HG03521 (cell line): Measurements from ENCODE around the gene TGFBR2.

Source experiments
- ATAC-seq: cut with Tn5 transposase; IDR thresholded peaks from one replicate; pipeline ENCODE4 v1.9.1; 2021; ENCODE audit warnings: mild to moderate bottlenecking, moderate library complexity; ENCODE audit not compliant: unreplicated experiment

Gene TGFBR2

DNA sequence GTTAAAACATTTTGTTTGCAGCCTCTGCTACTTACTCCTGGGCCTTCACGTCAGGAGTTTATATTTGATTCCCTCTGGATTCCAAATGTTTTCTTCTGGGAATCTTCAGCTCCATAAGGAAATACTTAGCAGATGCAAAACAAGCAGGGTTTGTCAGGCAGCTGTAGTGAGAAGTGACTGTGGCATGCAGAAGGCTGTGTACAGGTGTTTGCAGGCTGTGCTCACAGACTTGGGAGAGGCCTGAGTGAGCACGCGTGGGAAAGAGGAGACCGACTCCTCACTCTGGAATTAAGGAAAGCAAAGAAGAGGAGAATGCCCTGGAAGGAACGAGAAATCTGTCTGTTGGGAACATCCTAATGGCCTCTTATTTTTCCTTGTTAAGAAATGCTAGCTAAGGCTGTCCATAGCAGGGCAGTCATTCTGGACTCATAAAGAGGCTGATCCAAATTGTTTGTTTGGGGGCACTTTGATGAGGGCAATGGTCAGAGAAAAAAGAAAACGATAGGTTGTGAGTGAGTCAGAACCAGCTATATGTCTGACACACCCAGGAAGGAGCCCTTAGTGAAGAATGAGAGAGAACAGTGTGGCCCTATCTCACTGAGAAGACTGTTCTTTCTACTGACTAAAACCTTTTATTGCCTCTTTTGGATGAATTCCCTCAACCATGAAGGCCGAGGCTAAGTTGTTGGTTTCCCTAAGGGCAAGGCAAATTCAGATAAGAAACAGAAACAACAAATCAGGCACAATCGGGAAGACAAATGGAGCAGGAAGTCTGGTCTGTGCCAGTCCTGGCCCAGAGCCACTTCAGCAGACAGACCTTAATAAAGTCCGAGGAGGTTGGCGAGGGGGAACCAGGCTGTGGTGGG lies 82.6 kb downstream of the TGFBR2 start:
- no peak for ATAC-seq

DNA sequence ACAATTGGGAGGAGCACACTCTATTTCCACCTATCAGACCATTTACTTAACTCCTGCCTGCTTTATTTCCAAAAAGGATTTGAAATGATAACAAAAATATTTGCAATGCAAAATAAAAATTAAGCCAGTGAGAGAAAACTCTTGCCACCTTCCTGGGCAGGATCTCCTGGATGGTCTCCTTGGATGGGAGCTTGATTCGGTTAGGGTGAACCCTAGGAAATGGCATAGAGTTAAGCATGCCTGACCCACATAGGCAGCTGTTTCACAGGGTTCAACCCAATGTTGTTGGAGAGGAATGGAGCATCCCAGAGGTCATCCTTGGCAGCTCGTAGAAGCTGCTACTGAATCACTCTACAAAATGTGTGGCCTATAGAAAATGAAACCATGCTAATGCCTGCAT lies 83.8 kb downstream of the TGFBR2 start:
- ATAC-seq, result no peak

DNA sequence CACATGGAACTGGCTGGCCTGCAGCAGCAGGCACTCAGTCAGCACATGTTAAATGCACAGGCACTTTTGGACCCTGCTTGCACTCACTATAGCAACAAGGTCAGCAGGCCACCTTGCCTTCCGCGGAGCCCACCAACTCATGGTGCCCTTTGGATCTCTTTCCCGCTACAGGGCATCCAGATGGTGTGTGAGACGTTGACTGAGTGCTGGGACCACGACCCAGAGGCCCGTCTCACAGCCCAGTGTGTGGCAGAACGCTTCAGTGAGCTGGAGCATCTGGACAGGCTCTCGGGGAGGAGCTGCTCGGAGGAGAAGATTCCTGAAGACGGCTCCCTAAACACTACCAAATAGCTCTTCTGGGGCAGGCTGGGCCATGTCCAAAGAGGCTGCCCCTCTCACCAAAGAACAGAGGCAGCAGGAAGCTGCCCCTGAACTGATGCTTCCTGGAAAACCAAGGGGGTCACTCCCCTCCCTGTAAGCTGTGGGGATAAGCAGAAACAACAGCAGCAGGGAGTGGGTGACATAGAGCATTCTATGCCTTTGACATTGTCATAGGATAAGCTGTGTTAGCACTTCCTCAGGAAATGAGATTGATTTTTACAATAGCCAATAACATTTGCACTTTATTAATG lies 85.0 kb downstream of the TGFBR2 start:
- ATAC-seq, result no peak

DNA sequence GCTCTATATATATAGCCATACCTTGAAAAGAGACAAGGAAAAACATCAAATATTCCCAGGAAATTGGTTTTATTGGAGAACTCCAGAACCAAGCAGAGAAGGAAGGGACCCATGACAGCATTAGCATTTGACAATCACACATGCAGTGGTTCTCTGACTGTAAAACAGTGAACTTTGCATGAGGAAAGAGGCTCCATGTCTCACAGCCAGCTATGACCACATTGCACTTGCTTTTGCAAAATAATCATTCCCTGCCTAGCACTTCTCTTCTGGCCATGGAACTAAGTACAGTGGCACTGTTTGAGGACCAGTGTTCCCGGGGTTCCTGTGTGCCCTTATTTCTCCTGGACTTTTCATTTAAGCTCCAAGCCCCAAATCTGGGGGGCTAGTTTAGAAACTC lies 85.5 kb downstream of the TGFBR2 start:
- no peak for ATAC-seq

DNA sequence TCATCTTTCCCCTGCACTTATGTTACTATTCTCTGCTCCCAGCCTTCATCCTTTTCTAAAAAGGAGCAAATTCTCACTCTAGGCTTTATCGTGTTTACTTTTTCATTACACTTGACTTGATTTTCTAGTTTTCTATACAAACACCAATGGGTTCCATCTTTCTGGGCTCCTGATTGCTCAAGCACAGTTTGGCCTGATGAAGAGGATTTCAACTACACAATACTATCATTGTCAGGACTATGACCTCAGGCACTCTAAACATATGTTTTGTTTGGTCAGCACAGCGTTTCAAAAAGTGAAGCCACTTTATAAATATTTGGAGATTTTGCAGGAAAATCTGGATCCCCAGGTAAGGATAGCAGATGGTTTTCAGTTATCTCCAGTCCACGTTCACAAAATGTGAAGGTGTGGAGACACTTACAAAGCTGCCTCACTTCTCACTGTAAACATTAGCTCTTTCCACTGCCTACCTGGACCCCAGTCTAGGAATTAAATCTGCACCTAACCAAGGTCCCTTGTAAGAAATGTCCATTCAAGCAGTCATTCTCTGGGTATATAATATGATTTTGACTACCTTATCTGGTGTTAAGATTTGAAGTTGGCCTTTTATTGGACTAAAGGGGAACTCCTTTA lies 86.2 kb downstream of the TGFBR2 start:
- no peak for ATAC-seq

DNA sequence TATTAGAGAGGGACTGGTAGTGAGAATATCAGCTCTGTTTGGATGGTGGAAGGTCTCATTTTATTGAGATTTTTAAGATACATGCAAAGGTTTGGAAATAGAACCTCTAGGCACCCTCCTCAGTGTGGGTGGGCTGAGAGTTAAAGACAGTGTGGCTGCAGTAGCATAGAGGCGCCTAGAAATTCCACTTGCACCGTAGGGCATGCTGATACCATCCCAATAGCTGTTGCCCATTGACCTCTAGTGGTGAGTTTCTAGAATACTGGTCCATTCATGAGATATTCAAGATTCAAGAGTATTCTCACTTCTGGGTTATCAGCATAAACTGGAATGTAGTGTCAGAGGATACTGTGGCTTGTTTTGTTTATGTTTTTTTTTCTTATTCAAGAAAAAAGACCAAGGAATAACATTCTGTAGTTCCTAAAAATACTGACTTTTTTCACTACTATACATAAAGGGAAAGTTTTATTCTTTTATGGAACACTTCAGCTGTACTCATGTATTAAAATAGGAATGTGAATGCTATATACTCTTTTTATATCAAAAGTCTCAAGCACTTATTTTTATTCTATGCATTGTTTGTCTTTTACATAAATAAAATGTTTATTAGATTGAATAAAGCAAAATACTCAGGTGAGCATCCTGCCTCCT lies 87.2 kb downstream of the TGFBR2 start:
- peak; percentile 89 for ATAC-seq

DNA sequence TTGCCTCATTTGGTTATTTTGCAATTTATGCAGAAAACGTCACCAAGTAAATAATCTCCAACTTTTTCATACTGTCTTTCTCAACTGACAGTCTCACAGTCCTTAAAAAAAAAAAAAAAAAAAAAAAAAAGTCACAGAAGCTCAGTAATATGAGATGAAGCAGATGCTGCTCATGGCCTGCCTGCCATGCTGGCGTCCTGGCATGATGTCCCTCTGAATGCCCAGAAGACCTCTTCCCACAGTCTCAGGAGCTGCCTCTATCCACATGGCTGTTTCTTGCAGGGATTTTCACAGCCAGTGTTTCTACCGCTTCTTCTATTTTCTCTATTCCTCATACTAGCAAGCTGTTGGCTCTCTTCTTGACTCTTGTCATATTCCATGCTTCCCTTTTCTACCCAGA lies 87.7 kb downstream of the TGFBR2 start:
- ATAC-seq, result no peak

DNA sequence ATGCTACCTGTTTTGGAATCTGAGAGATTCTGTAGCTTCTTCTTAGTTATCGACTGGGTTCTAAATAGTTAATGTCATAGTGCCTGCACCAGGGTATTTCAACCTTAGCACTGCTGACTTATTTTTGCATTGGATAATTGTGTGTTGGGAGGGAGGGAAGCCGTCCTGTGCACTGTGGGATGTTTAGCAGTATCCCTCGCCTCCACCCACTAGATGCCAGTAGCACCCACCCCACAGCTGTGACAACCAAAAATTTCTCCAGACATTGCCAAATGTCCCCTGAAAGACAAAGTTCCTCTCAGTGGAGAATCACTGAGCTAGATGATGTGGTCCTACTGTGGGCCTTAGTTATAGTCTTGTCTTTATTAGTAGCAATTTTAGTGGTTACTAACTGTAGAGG lies 88.3 kb downstream of the TGFBR2 start:
- no peak for ATAC-seq

DNA sequence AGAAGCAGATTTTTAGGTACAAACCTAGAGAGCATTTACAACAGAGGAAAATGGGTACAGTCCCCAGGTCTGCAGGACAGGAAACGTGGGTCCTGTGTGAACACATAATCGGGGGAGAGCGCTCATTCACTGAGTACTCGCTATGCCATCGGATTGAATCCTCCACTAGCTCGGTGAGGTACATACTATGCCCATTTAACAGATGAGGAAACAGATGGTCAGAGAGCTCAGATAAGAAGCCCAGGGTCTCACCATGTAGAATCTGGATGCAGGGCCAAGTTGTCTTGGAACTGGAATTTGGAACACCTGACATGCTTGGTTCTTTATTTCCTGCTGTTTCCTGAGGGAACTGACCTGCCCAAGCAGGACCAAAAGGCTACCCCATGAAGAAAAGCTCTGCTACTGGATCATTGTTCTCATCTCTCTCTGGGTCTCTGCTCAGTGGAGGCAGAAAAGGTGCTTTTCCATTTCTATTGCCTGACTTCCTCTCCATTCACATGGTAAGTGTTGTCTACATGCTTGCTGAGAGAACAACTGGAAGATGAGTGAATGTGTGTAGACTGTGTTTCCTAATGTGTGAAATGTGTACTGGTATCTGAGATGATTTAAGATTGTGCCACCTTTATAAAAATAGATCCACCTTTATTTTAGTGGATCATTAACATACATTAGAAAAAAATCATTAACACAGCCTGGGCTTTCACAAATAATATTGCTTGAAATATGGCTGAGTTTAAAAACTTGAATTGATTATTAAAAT lies 89.1 kb downstream of the TGFBR2 start:
- no peak for ATAC-seq

DNA sequence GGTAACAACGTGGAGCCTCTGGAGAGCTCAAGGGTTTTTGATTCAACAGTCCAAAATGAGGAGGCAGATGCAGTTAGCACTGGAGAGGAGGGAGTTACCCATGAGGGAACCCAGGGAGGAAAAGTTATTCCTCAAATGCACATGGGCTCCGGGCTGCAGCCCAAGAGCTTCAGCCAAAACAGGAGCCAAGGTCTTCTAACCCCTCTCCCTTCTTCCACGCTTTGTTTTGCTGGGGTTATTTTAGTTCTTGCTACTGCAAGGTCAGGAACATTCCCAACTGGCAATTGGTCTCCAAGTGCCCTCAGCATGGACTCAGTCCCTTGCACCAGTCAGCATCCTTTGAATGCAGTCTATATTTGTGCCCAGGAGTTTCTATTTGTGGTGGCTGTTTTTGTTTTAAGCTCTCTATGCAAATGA lies 90.0 kb downstream of the TGFBR2 start:
- no peak for ATAC-seq

DNA sequence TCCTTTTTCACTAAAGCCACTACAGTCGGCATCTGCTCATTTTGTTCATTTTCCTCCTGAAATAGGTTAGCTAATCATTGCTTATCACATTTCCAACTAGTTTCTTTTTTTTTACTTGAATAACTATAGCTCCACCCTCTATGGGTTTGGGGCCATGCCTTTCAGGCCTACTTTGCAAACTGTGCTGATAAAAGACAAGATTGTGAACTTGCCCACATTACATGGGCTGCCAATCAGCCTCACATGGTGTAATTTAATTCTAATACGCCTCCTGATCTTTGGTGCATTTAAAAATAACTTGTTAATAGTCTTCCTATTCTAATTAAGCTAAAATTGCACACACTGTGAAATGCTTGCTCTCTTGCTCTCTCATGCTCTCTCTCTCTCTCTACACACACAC lies 90.5 kb downstream of the TGFBR2 start:
- no peak for ATAC-seq

DNA sequence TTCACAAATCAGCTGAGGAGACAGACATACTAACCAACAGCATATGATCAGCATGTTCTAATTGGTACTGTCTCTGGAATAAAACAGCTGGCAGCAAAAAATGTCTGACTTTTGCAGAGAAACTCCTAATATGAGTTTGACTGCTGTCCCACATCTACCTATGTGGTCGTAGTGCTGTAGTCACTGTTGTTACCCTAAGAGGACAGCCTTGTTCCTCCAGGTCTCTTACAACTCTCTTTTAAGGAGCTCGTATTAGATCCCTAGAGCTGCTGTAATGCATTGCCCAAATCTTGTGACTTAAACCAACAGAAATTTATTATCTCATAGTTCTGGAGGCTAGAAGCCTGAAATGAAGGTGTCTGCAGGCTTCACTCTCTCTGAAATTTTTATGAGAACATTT lies 92.1 kb downstream of the TGFBR2 start:
- ATAC-seq, result no peak

DNA sequence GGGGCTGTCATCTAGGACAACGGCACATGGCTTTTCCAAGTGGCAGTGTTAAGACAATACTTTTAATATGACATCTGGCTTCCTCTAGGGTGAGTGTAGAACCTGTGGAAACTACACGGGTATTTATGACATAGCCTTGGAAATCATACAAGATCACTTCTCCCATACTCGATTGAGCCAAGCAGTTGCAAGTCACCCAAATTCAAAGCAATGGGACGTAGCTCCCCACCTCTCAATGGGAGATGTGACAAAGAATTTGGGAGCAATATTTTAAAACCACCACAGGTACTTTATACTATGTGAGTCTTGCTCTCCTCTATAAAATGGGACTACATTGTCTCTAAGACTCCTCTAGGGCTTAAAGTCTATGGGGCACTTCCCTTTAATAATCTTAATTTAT lies 93.5 kb downstream of the TGFBR2 start:
- no peak for ATAC-seq

DNA sequence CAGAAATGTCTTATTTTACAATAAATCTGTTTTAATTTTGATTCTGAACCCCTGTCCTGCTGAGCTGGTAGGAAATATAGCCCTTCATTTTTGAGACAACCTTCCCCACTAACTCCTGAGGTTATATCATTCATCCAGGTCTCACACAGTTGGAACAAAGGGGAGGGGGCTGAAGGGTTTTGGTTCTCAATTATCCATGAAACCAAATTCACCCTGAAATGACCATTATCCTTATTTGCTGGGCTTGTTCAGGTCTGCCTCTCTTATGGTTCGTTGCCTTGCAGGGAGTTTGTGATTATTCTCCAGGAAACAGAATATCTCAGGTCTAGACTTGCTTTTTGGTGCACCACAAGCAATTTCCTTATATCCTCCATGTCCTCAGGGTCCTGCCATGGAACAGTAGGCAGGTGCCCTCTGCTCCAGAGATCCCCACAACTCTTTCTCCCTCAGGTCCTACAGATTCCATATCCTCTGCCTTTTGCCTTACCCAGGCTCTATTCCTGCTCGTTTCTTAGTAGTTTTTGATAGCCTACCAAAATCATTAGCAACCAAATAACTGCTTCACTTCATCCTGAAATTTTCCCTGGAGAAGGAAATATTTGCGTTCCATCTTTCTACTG lies 94.4 kb downstream of the TGFBR2 start:
- no peak for ATAC-seq

DNA sequence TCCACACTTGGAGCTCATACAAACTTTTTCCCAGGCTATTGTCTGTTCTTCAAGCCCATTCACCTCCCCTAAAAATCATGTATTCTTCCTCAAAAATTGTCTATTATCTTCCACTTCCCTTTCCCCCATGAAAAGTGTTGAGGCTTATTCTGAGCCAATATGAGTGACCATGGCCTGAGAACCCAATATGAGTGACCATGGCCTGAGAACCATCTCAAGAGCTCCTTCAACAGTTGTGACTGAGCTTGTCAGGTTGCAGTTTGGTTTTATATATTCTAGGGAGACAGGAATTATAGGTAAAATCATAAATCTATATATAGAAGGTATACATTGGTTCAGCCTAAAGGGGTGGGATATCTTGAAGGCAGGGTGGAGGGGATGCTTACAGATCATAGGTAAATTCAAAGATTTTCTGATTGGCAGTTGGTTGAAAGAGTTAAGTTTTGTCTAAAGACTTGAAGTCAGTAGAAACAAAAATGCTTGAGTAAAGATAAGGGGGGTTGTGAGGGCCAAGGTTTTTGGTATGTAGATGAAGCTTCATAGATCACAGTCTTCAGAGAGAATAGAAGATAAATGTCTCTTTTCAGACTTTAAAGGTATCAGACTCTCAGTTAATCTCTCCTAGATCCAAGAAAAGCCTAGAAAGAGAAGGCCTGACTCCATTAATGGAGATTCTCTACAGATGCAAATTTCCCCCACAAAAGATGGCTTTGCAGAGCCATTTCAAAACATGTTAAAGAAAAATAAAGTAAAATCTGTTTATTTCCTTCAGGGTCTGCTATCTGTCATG lies 95.8 kb downstream of the TGFBR2 start:
- no peak for ATAC-seq

DNA sequence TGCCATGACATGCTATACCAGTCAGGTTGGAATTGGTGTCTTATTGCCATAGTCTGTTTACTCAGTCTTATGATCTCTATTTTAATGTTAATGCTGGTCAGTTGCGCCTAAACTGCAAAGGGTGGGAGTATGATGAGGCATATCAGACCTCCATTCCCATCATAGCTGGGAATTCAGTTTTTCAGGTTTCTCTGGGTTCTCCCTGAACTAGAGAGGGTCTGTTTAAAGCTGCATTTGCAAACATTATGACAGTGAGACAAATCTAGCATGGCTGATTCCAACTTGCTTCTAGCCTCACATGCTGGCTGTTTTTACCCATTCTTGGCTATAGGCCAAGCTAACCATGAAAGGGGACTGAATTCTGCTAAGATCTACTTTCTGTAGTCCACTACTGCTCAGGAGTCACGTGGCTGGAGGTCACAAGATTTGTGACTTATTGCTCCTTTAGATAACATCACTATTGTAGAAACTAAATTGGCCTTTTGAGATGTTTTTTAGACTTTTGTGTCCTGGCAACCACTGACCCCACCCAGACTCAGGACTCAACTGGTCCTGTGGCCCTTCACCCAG lies 96.5 kb downstream of the TGFBR2 start:
- ATAC-seq, result no peak

DNA sequence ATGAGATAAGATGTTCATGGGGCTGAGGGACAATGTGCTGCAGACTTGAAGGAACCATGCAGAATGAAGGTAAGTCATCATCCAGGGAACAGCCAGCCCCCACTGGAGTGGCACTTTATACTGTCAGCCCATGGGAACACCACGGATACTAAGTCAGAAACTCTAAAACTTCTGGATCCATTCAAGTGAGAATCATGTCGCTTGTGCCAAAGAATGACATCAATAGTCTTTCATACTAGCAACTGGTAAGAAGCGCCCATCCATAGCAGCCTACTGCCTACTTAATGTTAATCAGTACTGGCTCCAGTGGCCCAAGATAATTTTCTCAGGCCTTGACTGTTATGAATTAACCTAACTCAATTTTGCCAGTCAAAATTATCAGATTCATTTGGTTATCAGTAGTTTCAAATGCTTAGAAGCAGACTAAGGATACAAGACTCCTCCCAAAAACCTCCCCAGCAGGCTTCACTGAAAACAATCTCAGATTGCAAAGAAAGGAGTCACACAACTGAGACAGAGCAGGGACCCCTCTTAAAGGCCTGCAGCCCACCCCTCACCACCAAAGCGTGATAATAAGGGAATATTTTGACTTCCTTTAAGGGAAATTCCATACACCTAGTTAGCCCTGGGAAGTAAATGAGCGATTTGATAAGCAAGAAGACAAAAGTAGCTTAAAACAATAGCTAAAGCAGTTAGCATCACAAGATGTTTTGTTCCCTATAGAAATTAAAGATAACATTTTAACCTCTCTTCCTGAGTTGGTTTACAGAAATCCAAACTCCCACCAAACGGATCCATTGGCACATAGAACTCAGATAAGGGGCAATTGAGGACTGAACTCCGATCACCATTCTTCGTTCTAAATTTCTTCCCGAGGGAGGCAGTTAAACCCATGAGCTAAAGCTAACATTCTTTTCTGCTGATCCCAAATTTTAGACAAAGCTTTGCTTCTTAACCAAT lies 98.8 kb downstream of the TGFBR2 start:
- no peak for ATAC-seq

DNA sequence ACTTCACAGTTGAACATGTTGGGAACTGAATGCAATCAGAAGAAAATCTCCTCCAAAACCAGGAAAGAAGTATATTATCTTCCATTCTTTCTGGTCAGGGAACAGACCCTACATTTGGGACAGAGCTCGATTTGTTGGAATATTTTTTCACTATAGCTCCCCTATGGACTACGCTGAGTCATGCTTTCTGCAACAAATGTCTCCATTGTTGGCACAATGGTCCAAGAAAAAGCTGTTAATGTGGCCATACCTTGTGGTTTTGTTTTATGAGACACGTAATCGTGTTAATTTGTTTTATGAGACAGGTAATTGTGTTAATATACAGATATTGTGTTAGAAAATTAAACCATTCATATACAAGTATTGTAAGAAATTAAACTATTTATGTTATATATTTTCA lies 101.4 kb downstream of the TGFBR2 start:
- ATAC-seq, result no peak
